GM12891 (cell line): ENCODE results near the gene IFNL2.

Experiments
- POLR2A ChIP-seq: IDR thresholded peaks from 2 replicates; pipeline ENCODE4 v1.6.1; 2011; ENCODE audit warnings: low read depth, low read length, control low read depth
- POLR2AphosphoS5 ChIP-seq: IDR thresholded peaks from 2 replicates; pipeline ENCODE4 v1.6.1; 2011; ENCODE audit warnings: low read depth, low read length, control low read depth
- POU2F2 ChIP-seq: IDR thresholded peaks from 2 replicates; pipeline ENCODE4 v1.6.1; 2011; ENCODE audit warnings: low read depth, mild to moderate bottlenecking, control low read depth, low read length, moderate library complexity
- SPI1 ChIP-seq: IDR thresholded peaks from 2 replicates; pipeline ENCODE4 v1.6.1; 2011; ENCODE audit warnings: low read depth, low read length, control low read depth
- TAF1 ChIP-seq: IDR thresholded peaks from 2 replicates; pipeline ENCODE4 v1.6.1; 2011; ENCODE audit warnings: low read depth, low read length, control low read depth

DNA sequence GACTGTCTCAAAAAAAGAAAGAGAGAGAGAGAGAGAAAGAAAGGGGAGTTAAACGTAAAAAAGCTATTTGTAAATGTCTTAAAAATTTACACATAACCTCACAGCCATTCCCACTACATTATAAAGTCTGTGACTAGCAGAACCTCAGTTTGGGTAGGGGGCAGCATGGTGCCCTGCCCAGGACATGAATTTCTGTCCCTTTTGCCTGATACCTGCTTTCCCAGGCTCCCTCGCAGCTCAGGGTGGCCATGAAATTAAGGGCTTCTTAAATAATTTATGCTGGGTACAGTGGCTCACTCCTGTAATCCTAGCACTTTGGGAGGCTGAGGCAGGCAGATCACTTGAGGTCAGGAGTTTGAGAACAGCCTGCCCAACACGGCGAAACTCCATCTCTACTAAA, 32.8 kb downstream of the IFNL2 start:
- TF ChIP-seq POLR2AphosphoS5 = no peak
- no peak for TF ChIP-seq TAF1
- TF ChIP-seq POLR2A = no peak
- TF ChIP-seq SPI1 = no peak
- no peak for TF ChIP-seq POU2F2
